HK-2 (cell line): ENCODE measurements around the gene ULK1.
A peak's percentile ranks its signal among the peaks of the same experiment; 100 is the strongest.

ENCODE experiments used
- DNase-seq: peaks from one replicate; pipeline ENCODE4 v3.0.0-alpha.2; 2018; ENCODE audit not compliant: unreplicated experiment

The ULK1 gene

GRCh38 chr12:131907379-131908091, 13.1 kb downstream of the ULK1 start:
- DNase-seq, result no peak

- no peak for DNase-seq
Measured at GRCh38 chr12:131908092-131909080, 14.0 kb downstream of the ULK1 start.

GRCh38 chr12:131909081-131909751, 14.8 kb downstream of the ULK1 start:
- DNase-seq, result no peak

GRCh38 chr12:131909752-131910219, 15.4 kb downstream of the ULK1 start:
- no peak for DNase-seq

- no peak for DNase-seq
Measured at GRCh38 chr12:131910302-131911027, 16.0 kb downstream of the ULK1 start.

GRCh38 chr12:131911028-131911650, 16.7 kb downstream of the ULK1 start:
- no peak for DNase-seq

GRCh38 chr12:131911851-131912477, 17.5 kb downstream of the ULK1 start:
- no peak for DNase-seq

- DNase-seq, result peak; percentile 92
Measured at GRCh38 chr12:131912518-131913274, 18.3 kb downstream of the ULK1 start.

GRCh38 chr12:131913666-131914065, 19.2 kb downstream of the ULK1 start:
- DNase-seq, result no peak

- no peak for DNase-seq
Measured at GRCh38 chr12:131914179-131914702, 19.8 kb downstream of the ULK1 start.

- DNase-seq, result no peak
Measured at GRCh38 chr12:131915000-131915689, 20.7 kb downstream of the ULK1 start.

GRCh38 chr12:131915823-131916222, 21.4 kb downstream of the ULK1 start:
- no peak for DNase-seq

GRCh38 chr12:131916306-131917138, 22.1 kb downstream of the ULK1 start:
- no peak for DNase-seq

- DNase-seq, result no peak
Measured at GRCh38 chr12:131917139-131917710, 22.8 kb downstream of the ULK1 start.

GRCh38 chr12:131917711-131918306, 23.4 kb downstream of the ULK1 start:
- no peak for DNase-seq

- no peak for DNase-seq
Measured at GRCh38 chr12:131918311-131919050, 24.1 kb downstream of the ULK1 start.

GRCh38 chr12:131919051-131919347, 24.6 kb downstream of the ULK1 start:
- DNase-seq, result no peak
